ENCODE data around the gene SERPINB11. TPM values are rescaled to one million over a fixed set of nuclear protein-coding genes. Genes with fewer than 3 reads are reported as not detected.

The SERPINB11 gene, protein sequence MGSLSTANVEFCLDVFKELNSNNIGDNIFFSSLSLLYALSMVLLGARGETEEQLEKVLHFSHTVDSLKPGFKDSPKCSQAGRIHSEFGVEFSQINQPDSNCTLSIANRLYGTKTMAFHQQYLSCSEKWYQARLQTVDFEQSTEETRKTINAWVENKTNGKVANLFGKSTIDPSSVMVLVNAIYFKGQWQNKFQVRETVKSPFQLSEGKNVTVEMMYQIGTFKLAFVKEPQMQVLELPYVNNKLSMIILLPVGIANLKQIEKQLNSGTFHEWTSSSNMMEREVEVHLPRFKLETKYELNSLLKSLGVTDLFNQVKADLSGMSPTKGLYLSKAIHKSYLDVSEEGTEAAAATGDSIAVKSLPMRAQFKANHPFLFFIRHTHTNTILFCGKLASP
- total RNA-seq: not detected in 2 replicates

GRCh38 chr18:63702660-63703059 lies at the start of gene SERPINB11:
TSS of gene SERPINB11 (plus strand) at chr18:63702960. CDS start at chr18:63710194, 7,234 bp downstream.

DNA sequence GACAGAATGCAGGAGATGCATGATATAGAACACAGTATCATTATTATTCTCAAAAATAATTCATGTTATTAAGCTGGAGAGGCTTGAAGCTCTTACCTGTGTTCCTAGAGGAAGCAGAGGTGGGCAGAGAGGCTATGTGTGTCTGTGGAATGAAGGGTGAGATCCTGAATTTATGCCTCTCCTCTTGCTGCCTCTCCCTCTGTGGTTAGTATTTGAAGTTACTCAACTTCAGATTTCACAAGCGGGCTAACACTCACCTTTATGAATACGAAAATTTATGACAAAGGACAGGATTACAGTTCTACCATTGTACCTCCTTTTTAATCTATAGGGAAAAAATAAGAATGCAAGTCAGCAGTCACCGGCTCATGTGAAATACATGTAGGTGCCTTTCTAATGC lies 41.0 kb upstream of the SERPINB11 start, which contains the start of gene SERPINB3:
TSS of gene SERPINB3 (minus strand) at position 144 of the 400 bp plus-strand sequence. CDS start 677 bp downstream, outside the sequence.

Other genes starting within 250 kb of the SERPINB11 start
- gene SERPINB5, start 226.0 kb upstream of the SERPINB11 start, total RNA-seq: not detected in 2 replicates
- not detected in 2 replicates for gene SERPINB12, start 160.6 kb upstream of the SERPINB11 start, total RNA-seq
- not detected in 2 replicates for gene SERPINB13, start 115.6 kb upstream of the SERPINB11 start, total RNA-seq
- gene SERPINB4, start 58.7 kb upstream of the SERPINB11 start, total RNA-seq: under 0.01 and 0.15 TPM in 2 replicates
- not detected in 2 replicates for gene SERPINB3, start 41.1 kb upstream of the SERPINB11 start, total RNA-seq
- under 0.01 and 0.30 TPM in 2 replicates for gene SERPINB7, start 72.5 kb downstream of the SERPINB11 start, total RNA-seq
- gene SERPINB2, start 184.7 kb downstream of the SERPINB11 start, total RNA-seq: 2.6 and 6.2 TPM in 2 replicates
- gene SERPINB10, start 205.0 kb downstream of the SERPINB11 start, total RNA-seq: 0.32 TPM in 1 of 2 replicates, not detected in the other
- gene HMSD, start 246.3 kb downstream of the SERPINB11 start, total RNA-seq: 0.15 and 0.65 TPM in 2 replicates

Data from epithelial cell of umbilical artery (primary cell).